Caco-2 (cell line): ENCODE results near the gene CUL4B. TPM values are rescaled to one million over a fixed set of nuclear protein-coding genes. Genes with fewer than 3 reads are reported as not detected.

ENCODE experiments used
- BruUV-seq: library from RNA; stranded (reverse); fragments of 400-500 nt; replicated peaks from 2 replicates; lab custom pipeline; 2021; lab: Mats Ljungman, UMichigan
- CTCF ChIA-PET: fragments of 300-600 bp; sonication (Branson Sonifier 250); formaldehyde crosslinking; loops from one replicate; lab custom pipeline; 2022; ENCODE audit warnings: antibody characterized with exemption; lab: Charles Lee
- POLR2A ChIA-PET: fragments of 300-600 bp; sonication (Branson Sonifier 250); formaldehyde crosslinking; loops from one replicate; lab custom pipeline; 2022; ENCODE audit warnings: antibody characterized with exemption; lab: Charles Lee
- DNase-seq, 2 experiments: peaks; one replicate each; pipeline versions ENCODE4 v3.0.0 to v3.0.0-alpha.2; 2020 to 2022
- H3K27me3 ChIP-seq: replicated peaks from 2 replicates; pipeline ENCODE4 v1.6.0; 2011; ENCODE audit warnings: low read length; ENCODE audit not compliant: control insufficient read depth, insufficient read depth
- H3K36me3 ChIP-seq: 2 replicates; pipeline ENCODE4 v1.5.1; 2011; ENCODE audit warnings: low read length; ENCODE audit not compliant: control insufficient read depth, insufficient read depth
- H3K4me1 ChIP-seq: fragments of 250-450 bp; sonication (Bioruptor Pico); 2 replicates; pipeline ENCODE4 v1.5.1; 2020; ENCODE audit warnings: mild to moderate bottlenecking
- H3K4me3 ChIP-seq: 2 replicates; pipeline ENCODE4 v1.5.1; 2011; ENCODE audit warnings: low read depth, mild to moderate bottlenecking, control low read depth, low read length
- H3K9me3 ChIP-seq: fragments of 250-450 bp; sonication (Bioruptor Pico); 2 replicates; pipeline ENCODE4 v1.5.1; 2020; ENCODE audit warnings: mild to moderate bottlenecking, moderate library complexity
- H3K27ac Mint-ChIP-seq: one replicate; pipeline ENCODE4 v1.8.0; 2022; ENCODE audit warnings: mixed read lengths; ENCODE audit not compliant: unreplicated experiment
- H3K27me3 Mint-ChIP-seq: one replicate; pipeline ENCODE4 v1.8.0; 2022; ENCODE audit warnings: mixed read lengths; ENCODE audit not compliant: insufficient read depth, unreplicated experiment
- H3K36me3 Mint-ChIP-seq: one replicate; pipeline ENCODE4 v1.8.0; 2022; ENCODE audit warnings: mild to moderate bottlenecking, mixed read lengths; ENCODE audit not compliant: insufficient read depth, unreplicated experiment
- H3K4me1 Mint-ChIP-seq: one replicate; pipeline ENCODE4 v1.8.0; 2022; ENCODE audit warnings: low read depth, mixed read lengths; ENCODE audit not compliant: unreplicated experiment
- H3K4me3 Mint-ChIP-seq: one replicate; pipeline ENCODE4 v1.8.0; 2022; ENCODE audit warnings: mild to moderate bottlenecking, moderate library complexity, mixed read lengths; ENCODE audit not compliant: unreplicated experiment
- H3K9me3 Mint-ChIP-seq: one replicate; pipeline ENCODE4 v1.8.0; 2022; ENCODE audit warnings: mixed read lengths; ENCODE audit not compliant: unreplicated experiment
- CTCF ChIP-seq, 2 experiments: fragments of 200-600 bp in 1 of 2; IDR thresholded peaks; 1 replicate in 1 of 2; 2 replicates in 1 of 2; pipeline versions ENCODE4 v1.5.1 to v1.8.0; 2011 to 2022; ENCODE audit warnings: antibody characterized with exemption in 1 of 2, control low read depth in 1 of 2, inconsistent platforms in 1 of 2, low read depth in 1 of 2, low read length in 1 of 2, mild to moderate bottlenecking in 1 of 2, moderate library complexity in 1 of 2; ENCODE audit not compliant: insufficient read depth in 1 of 2, severe bottlenecking in 1 of 2, unreplicated experiment in 1 of 2
- intact Hi-C: fragments of 100-400 bp; cut with micrococcal nuclease; formaldehyde crosslinking; loops from one replicate; pipeline ENCODE4 v1.10.0; 2022; ENCODE audit not compliant: unreplicated experiment
- total RNA-seq: library from RNA; stranded (reverse); gene quantifications from 2 replicates; pipeline ENCODE4 v1.2.3, GENCODE V29; 2022

Gene CUL4B
- total RNA-seq, 1 experiment from 2014 or later: 41.0 TPM

GRCh38 chrX:120561634-120562568 is 1.1 kb upstream of the CUL4B start:
- DNase-seq: no peak
- ChIA-PET POLR2A (interaction anchor here (0.6 to 2.5 kb wide), 6 partner anchors 9 to 1084 kb away, joined by 3 to 28 read pairs (median 4); partner anchors contain the start of gene MCTS1), CTCF (interaction anchor here (0.6 to 1.5 kb wide), 3 partner anchors 42 to 1084 kb away, joined by 3 to 5 read pairs (median 5); partner anchors contain the start of gene MCTS1)
- H3K9me3 ChIP-seq: no peaks in the 10 kb centered on the region
- Mint-ChIP-seq H3K27me3 (no peaks in the 10 kb centered on the region), H3K4me3 (peak overlapping the region; percentile 95), H3K36me3 (peaks cover 12% of the 10 kb centered on the region), H3K4me1 (peaks cover 8% of the 10 kb centered on the region), H3K9me3 (no peaks in the 10 kb centered on the region), H3K27ac (peak overlapping the region; percentile 98)
- peaks cover 20% of the 10 kb centered on the region for H3K4me1 ChIP-seq
- BruUV-seq: TSS peak; percentile 98
- intact Hi-C loops: loop anchor here (1.0 to 5.0 kb wide), 2 partner anchors 42 to 50 kb away; partner anchors contain the start of gene MCTS1
- no peaks in the 10 kb centered on the region for H3K36me3 ChIP-seq
- no peaks in the 10 kb centered on the region for H3K27me3 ChIP-seq
- peak overlapping the region; percentile 72 for H3K4me3 ChIP-seq
- TF ChIP-seq CTCF (IDR thresholded peaks at IDR 0.05; ENCODE audit: insufficient read depth in 1 of 2, low read depth in 1 of 2, low read length in 1 of 2, severe bottlenecking in 1 of 2, unreplicated experiment in 1 of 2): no peak

GRCh38 chrX:120560405-120560841 is 339 bp downstream of the CUL4B start:
- H3K27ac Mint-ChIP-seq: peak overlapping the region; percentile 98
- peaks cover 8% of the 10 kb centered on the region for H3K4me1 Mint-ChIP-seq
- peak; percentile 29 to 36 for DNase-seq
- TF ChIP-seq CTCF (IDR thresholded peaks at IDR 0.05; ENCODE audit: insufficient read depth in 1 of 2, low read depth in 1 of 2, low read length in 1 of 2, severe bottlenecking in 1 of 2, unreplicated experiment in 1 of 2): no peak
- CTCF ChIA-PET: interaction anchor here (1.5 kb wide), 1 partner anchor 44 kb away, joined by 5 read pairs; the partner anchor contains the start of gene MCTS1
- H3K36me3 Mint-ChIP-seq: peaks cover 12% of the 10 kb centered on the region
- intact Hi-C loops: loop anchor here (1.0 to 5.0 kb wide), 2 partner anchors 10 to 48 kb away; no protein-coding TSS in a partner anchor
- no peaks in the 10 kb centered on the region for H3K9me3 Mint-ChIP-seq
- BruUV-seq: no TSS peak
- Histone ChIP-seq H3K4me1 (peaks cover 20% of the 10 kb centered on the region), H3K36me3 (no peaks in the 10 kb centered on the region), H3K4me3 (peak overlapping the region; percentile 72), H3K9me3 (no peaks in the 10 kb centered on the region), H3K27me3 (no peaks in the 10 kb centered on the region)
- no peaks in the 10 kb centered on the region for H3K27me3 Mint-ChIP-seq
- peak overlapping the region; percentile 95 for H3K4me3 Mint-ChIP-seq
- POLR2A ChIA-PET: interaction anchor here (1.6 to 2.5 kb wide), 2 partner anchors 10 to 44 kb away, joined by 7 to 28 read pairs; partner anchors contain the start of gene MCTS1

DNA sequence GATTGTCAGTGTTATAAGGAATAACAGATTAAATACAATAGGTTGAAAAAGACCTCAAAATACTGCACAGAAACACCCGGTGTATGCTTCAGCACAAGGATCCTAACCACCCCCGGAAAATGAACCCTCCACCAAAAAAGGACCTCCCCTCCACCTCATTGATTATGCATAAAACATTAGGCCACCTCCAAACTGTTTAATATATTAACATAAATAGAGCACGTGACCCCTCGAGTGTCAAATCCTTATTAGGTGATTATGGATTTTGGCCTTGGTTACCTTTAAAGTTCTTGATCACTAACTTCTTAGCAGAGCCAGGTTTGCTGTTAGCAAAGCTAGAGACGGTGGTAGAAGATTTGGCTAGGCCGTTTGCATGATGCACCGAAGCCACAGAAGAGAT is 958 bp downstream of the CUL4B start:
- Mint-ChIP-seq H3K4me1 (peaks cover 8% of the 10 kb centered on the region), H3K36me3 (peaks cover 12% of the 10 kb centered on the region), H3K27me3 (no peaks in the 10 kb centered on the region), H3K9me3 (no peaks in the 10 kb centered on the region), H3K4me3 (peak overlapping the region; percentile 95), H3K27ac (peak overlapping the region; percentile 98)
- Histone ChIP-seq H3K36me3 (no peaks in the 10 kb centered on the region), H3K9me3 (no peaks in the 10 kb centered on the region), H3K4me1 (peaks cover 20% of the 10 kb centered on the region), H3K27me3 (no peaks in the 10 kb centered on the region), H3K4me3 (peak overlapping the region; percentile 72)
- TF ChIP-seq CTCF (IDR thresholded peaks at IDR 0.05; ENCODE audit: insufficient read depth in 1 of 2, low read depth in 1 of 2, low read length in 1 of 2, severe bottlenecking in 1 of 2, unreplicated experiment in 1 of 2): no peak
- CTCF ChIA-PET: no interaction called here
- DNase-seq: no peak
- intact Hi-C loops: loop anchor here (1.0 to 5.0 kb wide), 2 partner anchors 10 to 48 kb away; no protein-coding TSS in a partner anchor
- POLR2A ChIA-PET: interaction anchor here (2.5 kb wide), 1 partner anchor 44 kb away, joined by 28 read pairs; the partner anchor contains the start of gene MCTS1
- BruUV-seq: no TSS peak
